A172 (cell line): ENCODE data around the gene TTC23. TPM values are rescaled to one million over a fixed set of nuclear protein-coding genes. Genes with fewer than 3 reads are reported as not detected.

Experiments used
- DNase-seq: peaks from one replicate; pipeline ENCODE4 v3.0.0-alpha.2; 2015; ENCODE audit warnings: low spot score
- total RNA-seq: library from RNA; depleted of rRNA; stranded (reverse); fragments of >200 nt; shearing (Covaris generic); gene quantifications from 2 replicates; pipeline ENCODE4 v1.2.3, GENCODE V29; 2014

TTC23 gene
- total RNA-seq, 1 experiment from 2014 or later, result 15.0 TPM

DNA sequence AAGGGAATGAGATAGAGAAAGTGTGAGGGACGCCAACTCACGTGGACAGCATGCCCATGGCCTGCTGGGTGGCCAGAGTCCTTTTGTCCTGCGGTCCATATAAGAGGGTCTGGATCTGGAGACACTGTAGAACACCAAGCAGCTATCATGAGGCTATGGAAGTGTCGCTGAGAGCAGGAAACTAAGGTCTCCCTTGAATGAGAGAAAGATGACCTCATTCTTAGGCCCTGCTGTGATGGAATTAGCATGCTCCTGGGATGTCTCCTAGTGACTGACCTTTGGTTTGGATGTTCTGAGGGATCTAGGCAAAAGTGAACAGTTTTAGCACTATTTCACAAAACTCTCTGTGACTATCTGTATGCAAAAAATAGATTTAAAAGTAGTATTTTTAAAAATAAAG, 110.1 kb downstream of the TTC23 start:
- DNase-seq, result no peak

DNA sequence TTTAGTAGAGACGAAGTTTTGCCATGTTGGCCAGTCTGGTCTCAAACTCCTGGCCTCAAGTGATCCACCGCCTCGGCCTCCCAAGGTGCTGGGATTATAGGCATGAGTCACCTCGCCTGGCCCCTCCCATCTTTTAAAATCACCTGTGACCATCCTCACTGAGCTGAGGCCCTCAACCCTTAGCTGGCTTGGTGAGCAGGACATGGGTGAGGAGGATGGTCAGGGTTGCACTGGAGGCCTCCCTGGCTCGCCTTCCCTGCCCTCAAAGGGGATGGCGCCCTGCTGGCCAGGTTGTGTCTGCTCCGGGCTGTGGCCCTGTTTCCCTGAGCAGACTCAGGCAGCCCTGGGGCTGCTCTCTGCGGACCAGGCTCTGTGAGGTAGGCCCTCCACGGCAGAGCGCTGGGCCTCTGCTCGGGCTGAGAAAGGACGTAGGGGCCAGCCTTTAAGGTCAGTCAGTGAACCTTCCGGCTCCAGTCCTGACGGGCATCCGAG, 110.8 kb downstream of the TTC23 start:
- no peak for DNase-seq

DNA sequence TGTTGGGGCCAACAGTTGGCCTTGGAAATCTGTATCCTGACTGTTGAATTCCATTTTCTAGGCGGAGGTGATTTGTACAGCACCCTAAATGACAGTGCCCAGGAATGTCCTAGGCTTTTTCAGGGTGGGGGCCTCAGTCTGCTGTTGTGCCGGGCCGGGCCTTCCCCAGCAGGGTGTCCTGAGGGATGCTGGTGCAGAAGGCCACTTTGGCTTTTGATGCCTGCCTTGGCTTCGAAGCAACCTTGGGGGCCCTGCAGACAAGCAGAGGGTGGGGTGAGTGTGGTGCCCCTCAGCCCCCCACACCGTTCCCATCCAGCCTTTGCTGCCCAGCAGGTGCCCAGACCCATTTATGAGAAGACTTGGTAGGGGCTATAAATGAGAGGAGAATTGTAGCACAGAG, 111.5 kb downstream of the TTC23 start:
- no peak for DNase-seq

DNA sequence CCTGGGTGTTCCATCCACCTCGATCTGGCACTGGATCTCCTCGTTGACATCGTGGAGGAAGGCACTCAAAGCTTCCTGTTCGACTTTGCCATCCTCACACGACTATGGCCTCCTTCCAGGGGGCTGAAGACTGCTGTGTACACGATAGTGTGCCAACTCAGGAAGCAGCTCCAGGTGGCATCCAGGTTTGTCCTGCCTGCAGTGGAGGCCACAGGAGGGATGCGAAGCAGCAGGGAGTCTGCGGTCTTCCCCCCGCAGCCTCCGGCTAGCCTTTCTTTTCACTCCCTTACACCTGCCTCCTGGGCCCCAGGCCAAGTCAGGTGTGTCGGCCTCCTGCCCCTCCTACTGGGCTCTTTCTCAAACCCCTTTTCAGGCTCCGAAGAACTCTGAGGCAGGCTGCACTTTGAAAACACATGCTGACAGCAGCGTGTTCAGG, 112.3 kb downstream of the TTC23 start:
- DNase-seq, result no peak

DNA sequence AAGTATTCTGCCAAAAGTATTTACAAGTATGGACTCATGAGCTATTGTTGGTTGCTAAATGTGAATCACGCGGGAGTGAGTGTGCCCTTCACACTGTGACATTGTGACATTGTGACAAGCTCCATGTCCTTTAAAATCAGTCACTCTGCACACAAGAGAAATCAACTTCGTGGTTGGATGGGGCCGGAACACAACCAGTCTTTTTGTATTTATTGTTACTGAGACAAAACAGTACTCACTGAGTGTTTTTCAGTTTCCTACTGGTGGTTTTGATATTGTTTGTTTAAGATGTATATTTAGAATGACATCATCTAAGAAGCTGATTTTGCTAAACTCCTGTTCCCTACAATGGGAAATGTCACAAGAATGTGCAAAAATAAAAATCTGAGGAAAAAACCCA, 114.2 kb downstream of the TTC23 start:
- peak; percentile 4 for DNase-seq

DNA sequence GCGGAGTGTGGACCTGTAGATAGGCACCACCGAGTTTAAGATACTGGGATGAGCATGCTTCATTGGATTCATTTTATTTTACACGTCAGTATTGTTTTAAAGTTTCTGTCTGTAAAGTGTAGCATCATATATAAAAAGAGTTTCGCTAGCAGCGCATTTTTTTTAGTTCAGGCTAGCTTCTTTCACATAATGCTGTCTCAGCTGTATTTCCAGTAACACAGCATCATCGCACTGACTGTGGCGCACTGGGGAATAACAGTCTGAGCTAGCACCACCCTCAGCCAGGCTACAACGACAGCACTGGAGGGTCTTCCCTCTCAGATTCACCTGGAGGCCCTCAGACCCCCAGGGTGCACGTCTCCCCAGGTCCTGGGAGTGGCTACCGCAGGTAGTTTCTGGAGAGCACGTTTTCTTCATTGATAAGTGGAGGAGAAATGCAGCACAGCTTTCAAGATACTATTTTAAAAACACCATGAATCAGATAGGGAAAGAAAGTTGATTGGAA, 115.0 kb downstream of the TTC23 start:
- DNase-seq, result no peak

DNA sequence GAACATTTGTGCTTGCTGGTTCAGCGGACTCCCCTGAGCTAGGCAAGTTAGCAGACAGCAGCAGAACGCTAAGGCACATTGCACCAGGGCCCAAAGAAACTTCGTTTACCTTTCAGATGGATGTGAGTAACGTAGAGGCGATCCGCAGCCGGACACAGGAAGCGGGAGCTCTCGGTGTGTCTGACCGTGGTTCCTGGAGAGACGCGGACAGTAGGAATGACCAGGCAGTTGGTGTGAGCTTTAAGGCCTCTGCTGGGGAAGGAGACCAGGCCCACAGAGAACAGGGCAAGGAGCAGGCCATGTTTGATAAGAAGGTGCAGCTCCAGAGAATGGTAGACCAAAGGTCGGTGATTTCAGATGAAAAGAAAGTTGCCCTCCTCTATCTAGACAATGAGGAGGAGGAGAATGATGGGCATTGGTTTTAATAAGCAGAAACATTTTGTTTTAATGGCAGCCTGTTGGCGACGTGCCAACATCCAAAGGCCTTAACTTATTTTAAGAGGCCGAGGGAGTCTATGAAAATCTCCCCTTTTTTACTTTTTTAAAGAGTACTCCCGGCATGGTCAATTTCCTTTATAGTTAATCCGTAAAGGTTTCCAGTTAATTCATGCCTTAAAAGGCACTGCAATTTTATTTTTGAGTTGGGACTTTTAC, 116.6 kb downstream of the TTC23 start:
- no peak for DNase-seq

DNA sequence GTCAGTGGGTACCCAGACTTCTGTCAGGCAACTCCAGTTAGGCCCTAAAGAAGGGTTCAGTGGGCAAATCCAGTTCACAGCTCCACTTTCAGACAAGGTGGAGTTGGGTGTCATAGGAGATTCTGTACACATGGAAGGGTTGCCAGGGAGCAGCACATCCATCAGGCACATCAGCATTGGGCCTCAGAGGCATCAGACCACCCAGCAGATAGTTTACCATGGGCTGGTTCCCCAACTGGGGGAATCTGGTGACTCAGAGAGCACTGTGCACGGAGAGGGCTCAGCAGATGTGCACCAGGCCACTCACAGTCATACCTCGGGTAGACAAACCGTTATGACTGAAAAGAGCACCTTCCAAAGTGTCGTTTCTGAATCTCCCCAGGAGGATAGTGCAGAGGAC, 117.3 kb downstream of the TTC23 start:
- no peak for DNase-seq

DNA sequence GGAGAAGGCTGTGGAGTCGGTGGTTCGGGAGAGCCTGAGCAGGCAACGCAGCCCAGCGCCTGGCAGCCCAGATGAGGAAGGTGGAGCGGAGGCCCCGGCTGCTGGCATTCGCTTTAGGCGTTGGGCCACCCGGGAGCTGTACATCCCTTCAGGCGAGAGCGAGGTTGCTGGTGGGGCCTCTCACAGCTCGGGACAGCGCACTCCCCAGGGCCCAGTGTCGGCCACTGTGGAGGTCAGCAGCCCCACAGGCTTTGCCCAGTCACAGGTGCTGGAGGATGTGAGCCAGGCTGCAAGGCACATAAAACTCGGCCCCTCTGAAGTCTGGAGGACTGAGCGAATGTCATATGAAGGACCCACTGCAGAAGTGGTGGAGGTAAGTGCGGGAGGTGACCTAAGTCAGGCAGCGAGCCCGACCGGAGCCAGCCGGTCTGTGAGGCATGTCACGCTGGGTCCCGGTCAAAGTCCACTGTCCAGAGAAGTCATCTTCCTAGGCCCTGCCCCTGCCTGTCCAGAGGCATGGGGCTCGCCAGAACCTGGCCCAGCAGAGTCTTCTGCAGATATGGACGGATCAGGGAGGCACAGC, 117.8 kb downstream of the TTC23 start:
- DNase-seq, result no peak

DNA sequence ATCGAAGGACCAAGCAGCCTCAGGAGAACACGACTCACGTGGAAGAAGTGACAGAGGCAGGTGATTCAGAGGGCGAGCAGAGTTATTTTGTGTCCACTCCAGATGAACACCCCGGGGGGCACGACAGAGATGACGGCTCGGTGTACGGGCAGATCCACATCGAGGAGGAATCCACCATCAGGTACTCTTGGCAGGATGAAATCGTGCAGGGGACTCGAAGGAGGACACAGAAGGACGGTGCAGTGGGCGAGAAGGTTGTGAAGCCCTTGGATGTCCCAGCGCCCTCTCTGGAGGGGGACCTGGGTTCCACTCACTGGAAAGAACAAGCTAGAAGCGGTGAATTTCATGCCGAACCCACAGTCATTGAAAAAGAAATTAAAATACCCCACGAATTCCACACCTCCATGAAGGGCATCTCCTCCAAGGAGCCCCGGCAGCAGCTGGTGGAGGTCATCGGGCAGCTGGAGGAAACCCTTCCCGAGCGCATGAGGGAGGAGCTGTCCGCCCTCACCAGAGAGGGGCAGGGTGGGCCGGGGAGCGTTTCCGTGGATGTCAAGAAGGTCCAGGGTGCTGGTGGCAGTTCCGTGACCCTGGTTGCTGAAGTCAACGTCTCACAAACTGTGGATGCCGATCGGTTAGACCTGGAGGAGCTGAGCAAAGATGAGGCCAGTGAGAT, 118.5 kb downstream of the TTC23 start:
- DNase-seq, result no peak

DNA sequence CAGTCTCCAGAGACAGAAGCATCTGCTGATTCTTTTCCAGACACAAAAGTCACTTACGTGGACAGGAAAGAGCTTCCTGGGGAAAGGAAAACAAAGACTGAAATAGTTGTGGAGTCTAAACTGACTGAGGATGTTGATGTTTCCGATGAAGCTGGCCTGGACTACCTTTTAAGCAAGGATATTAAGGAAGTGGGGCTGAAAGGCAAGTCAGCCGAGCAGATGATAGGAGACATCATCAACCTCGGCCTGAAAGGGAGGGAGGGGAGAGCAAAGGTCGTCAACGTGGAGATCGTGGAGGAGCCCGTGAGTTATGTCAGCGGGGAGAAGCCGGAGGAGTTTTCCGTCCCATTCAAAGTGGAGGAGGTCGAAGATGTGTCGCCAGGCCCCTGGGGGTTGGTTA, 119.1 kb downstream of the TTC23 start:
- DNase-seq, result no peak

DNA sequence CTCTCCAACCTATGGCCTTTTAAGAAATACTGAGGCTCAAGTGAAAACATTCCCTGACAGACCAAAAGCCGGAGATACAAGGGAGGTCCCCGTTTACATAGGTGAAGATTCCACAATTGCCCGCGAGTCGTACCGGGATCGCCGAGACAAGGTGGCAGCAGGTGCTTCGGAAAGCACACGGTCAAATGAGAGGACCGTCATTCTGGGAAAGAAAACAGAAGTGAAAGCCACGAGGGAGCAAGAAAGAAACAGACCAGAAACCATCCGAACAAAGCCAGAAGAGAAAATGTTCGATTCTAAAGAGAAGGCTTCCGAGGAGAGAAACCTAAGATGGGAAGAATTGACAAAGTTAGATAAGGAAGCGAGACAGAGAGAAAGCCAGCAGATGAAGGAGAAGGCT, 119.7 kb downstream of the TTC23 start:
- no peak for DNase-seq

DNA sequence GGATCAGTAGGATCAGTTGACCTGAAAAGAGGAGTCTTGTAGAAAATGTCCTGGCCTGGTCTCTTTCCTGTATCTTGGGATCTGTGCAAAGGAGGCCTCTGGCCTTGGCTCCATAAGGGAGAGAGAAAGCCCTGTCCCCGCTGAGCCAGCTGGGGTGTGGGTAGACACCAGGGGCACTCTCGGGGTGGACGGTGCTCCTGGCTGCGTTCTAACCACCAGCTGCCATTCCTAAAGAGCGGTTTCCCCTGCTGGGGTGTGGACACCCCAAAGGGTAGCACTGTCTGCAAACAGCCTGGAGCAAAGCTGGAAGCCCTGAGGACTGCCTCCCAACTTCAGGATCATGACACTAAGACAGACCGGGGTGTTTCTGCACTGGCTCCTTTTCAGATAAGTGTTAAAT, 121.0 kb downstream of the TTC23 start:
- no peak for DNase-seq

DNA sequence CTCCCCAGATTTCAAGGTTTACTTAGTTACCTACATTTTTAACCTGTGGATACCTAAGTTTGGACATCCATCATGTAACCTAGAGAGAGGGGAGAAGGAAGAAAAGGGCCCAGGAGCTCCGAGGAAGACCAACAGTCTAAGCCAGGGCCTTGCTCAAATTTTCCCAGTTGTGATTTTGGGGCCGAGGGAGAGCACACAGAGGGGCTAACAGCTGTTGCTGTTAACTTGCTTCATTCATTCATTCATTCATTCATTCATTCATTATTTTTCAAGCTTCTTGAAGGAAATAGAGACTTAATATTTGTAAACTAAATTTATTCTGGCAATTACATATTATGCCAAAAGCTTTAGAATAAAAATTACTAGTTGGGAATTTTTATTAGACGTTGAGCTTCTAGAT, 121.6 kb downstream of the TTC23 start:
- DNase-seq, result no peak

DNA sequence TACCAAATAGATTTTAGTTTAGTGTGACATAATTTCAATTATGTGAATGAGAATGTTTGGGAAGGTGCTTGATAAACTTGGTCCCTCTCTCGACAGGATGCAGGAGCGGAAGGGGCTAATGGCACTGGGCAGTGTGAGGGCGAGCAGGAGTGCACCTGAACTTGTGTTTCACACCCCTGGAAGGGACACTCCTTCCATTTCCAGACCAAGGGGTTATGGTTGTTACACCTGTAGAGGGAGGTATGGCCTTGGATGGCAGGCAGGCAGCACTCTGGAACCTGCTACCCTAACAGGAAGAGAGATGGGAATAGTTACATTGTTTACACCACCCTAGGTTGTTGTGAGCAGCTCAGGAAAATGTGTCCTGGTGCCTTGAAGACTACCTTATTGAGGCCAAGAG, 122.5 kb downstream of the TTC23 start:
- DNase-seq, result no peak

DNA sequence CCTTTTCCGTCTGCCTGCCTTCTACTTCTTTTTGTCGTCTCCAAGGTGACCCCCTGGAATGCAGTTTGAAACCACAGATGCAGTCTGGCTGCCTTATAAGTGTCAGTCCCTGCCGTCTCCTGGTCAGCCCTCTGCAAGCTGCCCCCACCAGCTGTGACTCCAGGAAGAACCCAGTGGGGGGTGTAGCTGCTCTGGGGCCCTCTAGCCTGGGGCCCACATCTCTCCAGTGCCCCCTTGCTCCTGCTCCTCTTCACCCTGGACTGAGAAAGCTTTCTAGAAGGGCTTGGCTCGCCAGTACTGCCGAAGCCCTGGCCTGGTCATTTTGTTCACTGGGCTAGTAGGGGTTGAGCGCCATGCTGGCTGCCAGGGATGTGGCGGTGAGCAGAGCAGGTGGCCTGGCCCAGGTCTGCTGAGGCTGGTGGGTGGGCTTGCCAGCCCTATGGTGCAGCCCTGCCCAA, 123.2 kb downstream of the TTC23 start:
- no peak for DNase-seq

DNA sequence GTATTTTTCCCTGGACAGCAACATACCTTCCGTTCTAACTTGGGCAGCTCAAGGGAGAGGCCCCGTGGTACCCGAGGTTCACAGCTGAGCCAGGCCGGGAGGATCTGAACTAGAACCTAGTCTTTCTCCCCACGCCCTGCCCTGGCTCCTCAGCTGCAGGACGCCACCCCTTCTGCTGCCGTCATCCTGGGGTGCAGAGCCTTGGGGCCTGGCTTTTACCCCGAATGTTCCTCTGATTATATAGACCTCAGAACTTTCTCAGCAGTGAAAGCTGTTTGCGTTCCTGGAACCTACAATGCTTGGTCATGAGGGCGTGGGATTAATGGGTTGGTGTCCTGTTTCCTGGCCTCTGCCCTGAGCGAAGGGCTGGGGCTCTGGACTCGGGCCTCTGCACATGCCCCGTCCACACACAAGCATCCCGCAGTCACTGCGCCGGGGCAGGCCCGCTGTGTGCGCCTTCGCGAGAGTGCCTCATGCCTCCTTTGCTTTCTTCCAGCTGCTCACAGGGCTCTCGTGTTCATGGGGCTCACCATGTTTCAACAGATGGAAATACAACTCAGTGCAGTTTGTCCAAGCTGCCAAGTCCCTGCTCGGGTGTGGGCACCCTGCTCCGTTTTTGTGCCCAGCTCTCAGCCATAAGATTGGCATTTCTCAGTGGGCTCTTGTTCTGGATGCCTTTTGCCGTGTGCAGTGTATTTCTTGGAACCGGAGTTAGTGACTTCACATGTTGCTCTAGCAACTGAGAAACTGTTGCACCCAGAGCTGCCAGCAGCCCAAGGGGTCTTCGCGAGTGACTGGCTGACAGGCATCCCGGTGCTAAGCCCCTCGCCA, 124.1 kb downstream of the TTC23 start:
- DNase-seq, result no peak

DNA sequence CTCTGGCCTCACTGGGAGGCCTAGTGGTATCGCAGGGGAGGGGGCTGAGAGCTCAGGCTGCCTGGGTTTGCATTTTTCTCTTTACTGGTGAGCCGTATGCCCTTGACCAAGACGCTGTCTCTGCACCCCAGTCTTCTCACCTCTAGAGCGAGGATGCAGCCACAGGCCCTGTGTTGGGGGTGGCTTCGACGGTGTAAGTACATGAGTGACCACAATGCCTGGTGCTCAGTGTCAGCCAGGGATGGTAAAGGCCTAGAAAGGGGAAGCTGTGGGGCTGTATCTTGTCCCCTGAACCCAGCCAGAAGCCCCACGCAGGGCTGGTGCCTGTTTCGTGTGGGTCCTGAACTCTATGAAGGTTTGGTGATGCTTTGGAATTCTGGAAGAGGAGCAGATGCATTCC, 124.7 kb downstream of the TTC23 start:
- DNase-seq, result no peak

DNA sequence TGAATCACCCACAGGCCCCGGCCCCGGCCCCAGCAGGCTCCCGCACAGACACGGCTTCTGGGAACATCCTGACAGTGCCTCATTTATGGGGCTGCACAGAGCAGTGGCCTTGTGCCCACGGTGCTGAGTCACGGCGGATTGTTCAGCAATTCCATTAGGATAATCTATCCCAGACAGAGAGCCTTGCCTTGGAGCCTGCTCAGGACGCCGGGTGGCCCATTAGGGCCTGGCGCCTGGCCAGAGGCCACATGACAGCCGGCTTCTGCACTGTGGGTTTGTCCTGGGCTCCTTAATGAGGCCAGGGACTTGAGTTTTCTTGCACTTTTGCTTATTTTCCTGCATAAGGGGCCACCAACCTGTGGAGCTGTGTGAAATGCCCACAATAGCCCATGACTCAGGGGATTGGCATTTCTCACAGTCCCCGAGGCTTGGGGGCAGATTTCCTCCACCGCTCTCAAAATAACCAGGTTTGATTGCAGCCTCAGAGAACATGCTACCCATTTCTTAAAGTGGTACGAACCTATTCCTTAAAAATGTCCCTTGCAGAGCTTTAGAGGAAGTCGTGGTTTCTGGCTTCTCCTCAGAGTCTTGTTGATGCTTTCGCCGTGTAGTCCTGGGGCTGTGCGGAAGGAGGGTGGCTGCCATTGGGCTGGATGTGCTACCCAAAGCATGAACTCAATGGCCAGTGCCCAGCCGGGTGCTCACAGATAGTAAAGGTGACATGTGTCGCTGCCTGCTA, 125.5 kb downstream of the TTC23 start:
- peak; percentile 97 for DNase-seq

DNA sequence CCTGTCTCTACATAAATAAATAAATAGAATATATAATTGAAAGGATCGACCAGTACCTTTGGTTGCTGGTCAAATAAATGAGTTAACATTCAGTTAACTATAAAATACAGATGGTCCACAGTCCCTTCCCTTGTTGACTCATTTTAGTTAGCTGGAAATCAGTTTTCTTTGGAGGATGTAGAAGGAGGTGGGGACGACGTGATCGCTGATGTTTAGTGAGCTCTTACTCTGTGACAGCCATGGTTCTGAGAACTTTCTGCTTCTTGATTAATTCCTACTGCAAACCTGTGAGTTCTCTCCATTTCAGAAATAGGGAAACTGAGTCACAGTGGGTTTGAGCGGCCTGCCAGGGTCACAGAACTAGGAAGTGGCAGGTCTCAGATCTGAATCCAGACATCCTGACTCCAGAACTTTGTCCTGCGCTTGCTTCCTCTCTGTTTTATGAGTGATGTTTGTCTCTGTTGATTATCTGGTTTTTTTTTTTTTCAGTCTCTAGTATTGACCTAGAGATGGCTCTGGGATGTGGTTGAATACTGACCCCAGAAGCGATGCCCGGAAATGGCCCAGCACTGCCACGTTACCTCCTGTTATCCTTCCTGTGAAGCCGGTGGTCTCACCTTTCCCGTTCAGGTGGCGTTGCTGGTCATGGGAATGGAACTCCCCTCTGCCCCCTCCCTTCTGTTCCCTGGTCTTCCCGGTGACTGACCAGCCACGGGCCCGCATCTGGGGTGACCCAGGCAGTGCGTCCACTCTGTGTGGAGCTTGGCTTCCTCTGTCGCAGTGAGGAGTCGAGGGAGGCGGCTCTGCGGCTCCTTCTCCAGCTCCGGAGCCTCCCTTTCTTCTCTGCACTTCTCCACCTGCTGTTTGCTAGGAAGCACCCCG, 126.3 kb downstream of the TTC23 start:
- DNase-seq, result peak; percentile 16
